ENCODE measurements around the gene APBA3. TPM values are rescaled to one million over a fixed set of nuclear protein-coding genes. Genes with fewer than 3 reads are reported as not detected.

APBA3 gene
- total and polyA plus RNA-seq, 9 of the 15 experiments (the other 6 are each of a cell fraction or from before 2014, with no cell fraction given): 0.10 to 29.5 (median 11.5) TPM

GRCh38 chr19:3716147-3716668, 45.3 kb downstream of the APBA3 start (continued):
- TF ChIP-seq CHAMP1 (IDR thresholded peaks at IDR 0.05): no peak
- TF ChIP-seq RHOXF2B (CRISPR knock-in tag; conservative IDR thresholded peaks at IDR 0.05): no peak
- TF ChIP-seq ZC3H11A (IDR thresholded peaks at IDR 0.05; ENCODE audit: low read depth, low read length): no peak
- no peak for TF ChIP-seq RBM39 (optimal IDR thresholded peaks at IDR 0.05; ENCODE audit: low read depth, low read length)
- TF ChIP-seq ZNF586 (CRISPR knock-in tag; conservative IDR thresholded peaks at IDR 0.05): no peak
- no peak for TF ChIP-seq MEIS2 (IDR thresholded peaks at IDR 0.05; ENCODE audit: partially characterized antibody)
- peak; percentile 85 for TF ChIP-seq RBM25 (IDR thresholded peaks at IDR 0.05; ENCODE audit: low read depth, low read length, severe bottlenecking)
- TF ChIP-seq CCAR2 (IDR thresholded peaks at IDR 0.05; ENCODE audit: low read depth, low read length): no peak
- TF ChIP-seq SMARCA4 (IDR thresholded peaks at IDR 0.05): no peak
- no peak for TF ChIP-seq KAT2B (IDR thresholded peaks at IDR 0.05; ENCODE audit: low read depth, low read length)
- no peak for TF ChIP-seq ZNF696 (CRISPR knock-in tag; conservative IDR thresholded peaks at IDR 0.05)
- TF ChIP-seq RCOR1 (IDR thresholded peaks at IDR 0.05; ENCODE audit: borderline replicate concordance in 1 of 2, low read depth in 2 of 2, low read length in 2 of 2): peak in 1 of 2 experiments; percentile 53; a peak in 1 of 4 replicates
- peak; percentile 91 for TF ChIP-seq BCOR (IDR thresholded peaks at IDR 0.05)
- peak; percentile 71 for TF ChIP-seq CHD4 (IDR thresholded peaks at IDR 0.05; ENCODE audit: insufficient read depth, insufficient replicate concordance, low read depth, low read length, poor library complexity, severe bottlenecking)
- TF ChIP-seq HDAC2 (IDR thresholded peaks at IDR 0.05): 0 out of 2 replicates have a peak, but pooled peaks have one; percentile 57
- TF ChIP-seq OTX1 (CRISPR knock-in tag; IDR thresholded peaks at IDR 0.05): no peak
- no peak for TF ChIP-seq ZNF347 (CRISPR knock-in tag; IDR thresholded peaks at IDR 0.05; ENCODE audit: low read depth)
- TF ChIP-seq U2AF1 (optimal IDR thresholded peaks at IDR 0.05; ENCODE audit: low read depth, low read length): no peak
- TF ChIP-seq CREM (IDR thresholded peaks at IDR 0.05; ENCODE audit: low read depth): no peak
- TF ChIP-seq KDM1A (IDR thresholded peaks at IDR 0.05): peak; percentile 55 to 82; a peak in 3 of 4 replicates
- TF ChIP-seq SIX5 (IDR thresholded peaks at IDR 0.05; ENCODE audit: borderline replicate concordance in 1 of 2, insufficient read depth in 1 of 2, low read depth in 1 of 2, low read length in 2 of 2): no peak
- TF ChIP-seq POLR2A (conservative IDR thresholded peaks at IDR 0.05): no peak
- no peak for TF ChIP-seq E2F6 (IDR thresholded peaks at IDR 0.05; ENCODE audit: borderline replicate concordance in 1 of 2, extremely low read depth in 1 of 2, insufficient read depth in 1 of 2, insufficient read length in 1 of 2, low read depth in 1 of 2, low read length in 1 of 2, poor library complexity in 1 of 2, severe bottlenecking in 1 of 2)
- TF ChIP-seq SMARCA5 (IDR thresholded peaks at IDR 0.05): peak; percentile 38; the same call in 1 of the 2 replicates
- no peak for TF ChIP-seq SNRNP70 (optimal IDR thresholded peaks at IDR 0.05; ENCODE audit: low read depth, low read length)
